ENCODE data around the gene TOPBP1. TPM values are rescaled to one million over a fixed set of nuclear protein-coding genes. Genes with fewer than 3 reads are reported as not detected.

Gene TOPBP1
- total and polyA plus RNA-seq, 2 of the 8 experiments (the other 6 are each of a cell fraction or from before 2014, with no cell fraction given): 19.7 to 35.9 TPM

GRCh38 chr3:133676336-133677118, 14.8 kb upstream of the TOPBP1 start:
- Histone ChIP-seq H3K36me3 (ENCODE audit: control insufficient read depth in 2 of 4, insufficient read depth in 4 of 4, low read length in 3 of 4) (no peaks in the 10 kb centered on the region), H3K56ac (replicated peaks; ENCODE audit: insufficient read length, low read depth, low read length) (no peak overlapping the region), H2BK12ac (ENCODE audit: low read depth, low read length) (no peak overlapping the region), H3K4me3 (ENCODE audit: extremely low read depth in 1 of 4, insufficient read depth in 2 of 4, low read depth in 3 of 4, low read length in 4 of 4) (no peak overlapping the region), H2BK5ac (ENCODE audit: low read depth, low read length) (no peak overlapping the region), H3K14ac (ENCODE audit: insufficient read length) (no peak overlapping the region), H4K5ac (ENCODE audit: insufficient read length, low read depth, low read length) (no peak overlapping the region), H3K27me3 (replicated peaks in 1 of 4; ENCODE audit: control insufficient read depth in 3 of 4, extremely low read depth in 1 of 4, insufficient read depth in 3 of 4, low read length in 3 of 4) (peaks cover 4 to 22% (median 17%) of the 10 kb centered on the region in 4 experiments), H3K4me2 (ENCODE audit: insufficient read depth in 1 of 2, low read depth in 2 of 2, low read length in 2 of 2) (no peak overlapping the region), H3K18ac (ENCODE audit: extremely low read depth, low read length) (no peak overlapping the region), H3K9me3 (ENCODE audit: insufficient read depth in 2 of 2, low read depth in 1 of 2, low read length in 1 of 2) (peaks cover 3 to 7% of the 10 kb centered on the region in 2 experiments; a peak in 1 of 4 replicates), H3K79me2 (ENCODE audit: control insufficient read depth in 1 of 2, insufficient read depth in 2 of 2, low read length in 2 of 2) (no peaks in the 10 kb centered on the region), H3K4me1 (replicated peaks in 1 of 4; ENCODE audit: control insufficient read depth in 3 of 4, insufficient read depth in 4 of 4, low read length in 3 of 4) (peaks cover 0 to 12% (median 4%) of the 10 kb centered on the region in 4 experiments; a peak in 5 of 7 replicates), H3K9ac (replicated peaks in 1 of 4; ENCODE audit: extremely low read depth in 1 of 4, low read depth in 3 of 4, low read length in 3 of 4) (no peak overlapping the region), H3K23me2 (ENCODE audit: low read depth, low read length) (peaks cover 6% of the 10 kb centered on the region; the same call in 1 of the 2 replicates), H4K91ac (replicated peaks; ENCODE audit: insufficient read length, low read length) (no peak overlapping the region), H3K27ac (ENCODE audit: low read depth, low read length) (no peak overlapping the region), H3K4ac (replicated peaks; ENCODE audit: insufficient read length, low read depth, low read length) (no peak overlapping the region), H4K8ac (ENCODE audit: extremely low read depth, insufficient read depth, low read length) (0 out of 2 replicates have a peak overlapping the region, but pooled peaks have one; percentile 71), H2BK15ac (ENCODE audit: low read length) (no peak overlapping the region), H2BK120ac (replicated peaks; ENCODE audit: low read depth, low read length) (no peak overlapping the region), H3K79me1 (ENCODE audit: low read depth, low read length) (no peaks in the 10 kb centered on the region), H4K20me1 (replicated peaks in 1 of 2; ENCODE audit: control insufficient read depth in 1 of 2, insufficient read depth in 2 of 2, low read length in 2 of 2) (no peaks in the 10 kb centered on the region), H2AFZ (ENCODE audit: low read length) (peak overlapping the region; percentile 38; the same call in 1 of the 2 replicates), H2AK5ac (ENCODE audit: low read depth, low read length) (no peak overlapping the region), H3K23ac (ENCODE audit: insufficient read length) (no peak overlapping the region), H2BK20ac (ENCODE audit: low read length) (no peak overlapping the region)
- ChIA-PET CTCF (ENCODE audit: partially characterized antibody) (interaction anchor here (0.6 kb wide), 1 partner anchor 185 kb away, joined by 4 read pairs; no protein-coding TSS in a partner anchor), POLR2A (ENCODE audit: partially characterized antibody) (interaction anchor here (0.7 kb wide), 1 partner anchor 146 kb away, joined by 4 read pairs; no protein-coding TSS in a partner anchor)
- FAIRE-seq (no peak), DNase-seq (ENCODE audit: low read depth in 1 of 2, low spot score in 2 of 2) (no peak)
- no peak for TF ChIP-seq RAD21 (IDR thresholded peaks at IDR 0.05 in 1 of 2, conservative IDR thresholded peaks at IDR 0.05 in 1 of 2; ENCODE audit: low read depth in 2 of 2, low read length in 2 of 2)
- WGBS, 2 experiments (ENCODE audit: extremely low coverage in 1 of 2, insufficient coverage in 1 of 2, insufficient read length in 1 of 2, insufficient replicate concordance in 2 of 2, low coverage in 1 of 2, low lambda C conversion rate in 2 of 2, missing lambda C conversion rate in 1 of 2): 61% methylated on average over 11 of the region's 11 CpGs; no CpG with 5 or more reads in 1 of the 2 experiments

Data from H1 (cell line).